HepG2 (cell line): ENCODE data around the gene TPPP3. TPM values are rescaled to one million over a fixed set of nuclear protein-coding genes. Genes with fewer than 3 reads are reported as not detected.

ENCODE experiments used
- HIVEP1 ChIP-seq: sonication (generic); formaldehyde crosslinking; IDR thresholded peaks from 2 replicates; pipeline ENCODE4 v1.4.0; 2020; ENCODE audit warnings: mild to moderate bottlenecking, missing genetic modification reagents
- HNRNPH1 ChIP-seq: fragments of 200-400 bp; formaldehyde crosslinking; optimal IDR thresholded peaks from 2 replicates; pipeline ENCODE3; 2017; ENCODE audit warnings: mild to moderate bottlenecking, low read depth, low read length
- KDM3A ChIP-seq: IDR thresholded peaks from 2 replicates; pipeline ENCODE4 v1.6.1; 2018; ENCODE audit warnings: low read depth, missing compliant biosample characterization
- KDM5B ChIP-seq: sonication (generic); formaldehyde crosslinking; IDR thresholded peaks from 2 replicates; pipeline ENCODE4 v1.4.0; 2020; ENCODE audit warnings: missing genetic modification reagents, mild to moderate bottlenecking, borderline replicate concordance
- KMT2B ChIP-seq: IDR thresholded peaks from 2 replicates; pipeline ENCODE4 v1.6.1; 2016; ENCODE audit warnings: missing genetic modification reagents, missing compliant biosample characterization
- MXD1 ChIP-seq: sonication (generic); formaldehyde crosslinking; IDR thresholded peaks from 2 replicates; pipeline ENCODE4 v1.4.0; 2020; ENCODE audit warnings: mild to moderate bottlenecking, missing genetic modification reagents
- PAF1 ChIP-seq: IDR thresholded peaks from 2 replicates; pipeline ENCODE4 v1.6.1; 2016; ENCODE audit warnings: missing genetic modification reagents, missing compliant biosample characterization
- RXRA ChIP-seq: sonication (generic); formaldehyde crosslinking; IDR thresholded peaks from 2 replicates; pipeline ENCODE4 v1.5.1; 2020; ENCODE audit warnings: missing genetic modification reagents
- SOX13 ChIP-seq, 3 experiments: fragments of 450-650 bp in 1 of 3; sonication (generic) in 1 of 3; formaldehyde crosslinking in 1 of 3; IDR thresholded peaks in 2 of 3; conservative IDR thresholded peaks in 1 of 3; 2 replicates each; pipeline versions ENCODE4 v1.5.0 to v1.6.1; 2016 to 2020; ENCODE audit warnings: antibody characterized with exemption in 1 of 3, mild to moderate bottlenecking in 1 of 3, missing compliant biosample characterization in 1 of 3, missing genetic modification reagents in 1 of 3, moderate library complexity in 1 of 3
- USF2 ChIP-seq, 2 experiments: sonication (generic) in 1 of 2; formaldehyde crosslinking in 1 of 2; IDR thresholded peaks; 2 replicates each; pipeline versions ENCODE4 v1.5.1 to v1.6.1; 2011 to 2020; ENCODE audit warnings: borderline replicate concordance in 1 of 2, low read depth in 1 of 2, low read length in 1 of 2, mild to moderate bottlenecking in 1 of 2, missing genetic modification reagents in 1 of 2, moderate library complexity in 1 of 2
- XRCC5 ChIP-seq: fragments of 200-400 bp; formaldehyde crosslinking; optimal IDR thresholded peaks from 2 replicates; pipeline ENCODE3; 2017; ENCODE audit warnings: mild to moderate bottlenecking, low read length
- ZBTB38 ChIP-seq: sonication (generic); formaldehyde crosslinking; IDR thresholded peaks from 2 replicates; pipeline ENCODE4 v1.5.1; 2020; ENCODE audit warnings: mild to moderate bottlenecking, missing genetic modification reagents
- ZNF577 ChIP-seq: sonication (generic); formaldehyde crosslinking; IDR thresholded peaks from 2 replicates; pipeline ENCODE4 v1.4.0; 2020; ENCODE audit warnings: mild to moderate bottlenecking, low read depth, missing genetic modification reagents, borderline replicate concordance
- ZNF674 ChIP-seq: sonication (generic); formaldehyde crosslinking; IDR thresholded peaks from 2 replicates; pipeline ENCODE4 v1.5.0; 2020; ENCODE audit warnings: low read depth, mild to moderate bottlenecking, missing genetic modification reagents
- polyA plus RNA-seq, 8 experiments: library from polyadenylated mRNA; depleted of rRNA in 3 of 8; stranded (reverse) in 7 of 8; unstranded in 1 of 8; fragments of >200 nt; fragmentation: Illumina TruSeq in 4 of 8; extraction: Trizol in 4 of 8; gene quantifications; 2 replicates each; pipeline versions ENCODE4 v1.2.1 to v1.2.3, GENCODE V29; 2011 to 2016; ENCODE audit warnings: low read depth in 4 of 8, missing spikeins in 1 of 8, mixed read lengths in 1 of 8; ENCODE audit not compliant: insufficient read depth in 1 of 8
- total RNA-seq, 5 experiments: library from RNA; depleted of rRNA; stranded (reverse); fragments of >200 nt; fragmentation: Illumina TruSeq; extraction: Trizol; gene quantifications; 2 replicates each; pipeline ENCODE4 v1.2.3, GENCODE V29; 2016; ENCODE audit warnings: low read depth in 1 of 5
- TF ChIP-seq, protein P1 (sequence below): sonication (generic); formaldehyde crosslinking; IDR thresholded peaks from 2 replicates; pipeline ENCODE4 v1.5.0; 2020; ENCODE audit warnings: missing genetic modification reagents, mild to moderate bottlenecking, borderline replicate concordance
- TF ChIP-seq, protein P2 (sequence below): sonication (generic); formaldehyde crosslinking; conservative IDR thresholded peaks from 2 replicates; pipeline ENCODE4 v1.8.0; 2022; ENCODE audit warnings: low read depth, missing genetic modification reagents
- TF ChIP-seq, protein P3 (sequence below): sonication (generic); formaldehyde crosslinking; IDR thresholded peaks from 2 replicates; pipeline ENCODE4 v1.5.0; 2020; ENCODE audit warnings: mild to moderate bottlenecking, missing genetic modification reagents

Gene TPPP3
- total and polyA plus RNA-seq, 2 of the 13 experiments (the other 11 are each of a cell fraction or from before 2014, with no cell fraction given), result 0.16 to 0.44 TPM

GRCh38 chr16:67430977-67431774, 37.9 kb upstream of the TPPP3 start, which contains the start of gene HSD11B2 (continued):
- no peak for TF ChIP-seq ZNF577 (CRISPR knock-in tag)
- TF ChIP-seq, protein P1, sequence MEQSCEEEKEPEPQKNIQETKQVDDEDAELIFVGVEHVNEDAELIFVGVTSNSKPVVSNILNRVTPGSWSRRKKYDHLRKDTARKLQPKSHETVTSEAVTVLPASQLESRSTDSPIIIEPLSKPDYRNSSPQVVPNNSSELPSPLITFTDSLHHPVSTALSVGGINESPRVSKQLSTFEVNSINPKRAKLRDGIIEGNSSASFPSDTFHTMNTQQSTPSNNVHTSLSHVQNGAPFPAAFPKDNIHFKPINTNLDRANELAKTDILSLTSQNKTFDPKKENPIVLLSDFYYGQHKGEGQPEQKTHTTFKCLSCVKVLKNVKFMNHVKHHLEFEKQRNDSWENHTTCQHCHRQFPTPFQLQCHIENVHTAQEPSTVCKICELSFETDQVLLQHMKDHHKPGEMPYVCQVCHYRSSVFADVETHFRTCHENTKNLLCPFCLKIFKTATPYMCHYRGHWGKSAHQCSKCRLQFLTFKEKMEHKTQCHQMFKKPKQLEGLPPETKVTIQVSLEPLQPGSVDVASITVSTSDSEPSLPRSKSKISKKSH (CRISPR knock-in tag), result no peak
- TF ChIP-seq, protein P2, sequence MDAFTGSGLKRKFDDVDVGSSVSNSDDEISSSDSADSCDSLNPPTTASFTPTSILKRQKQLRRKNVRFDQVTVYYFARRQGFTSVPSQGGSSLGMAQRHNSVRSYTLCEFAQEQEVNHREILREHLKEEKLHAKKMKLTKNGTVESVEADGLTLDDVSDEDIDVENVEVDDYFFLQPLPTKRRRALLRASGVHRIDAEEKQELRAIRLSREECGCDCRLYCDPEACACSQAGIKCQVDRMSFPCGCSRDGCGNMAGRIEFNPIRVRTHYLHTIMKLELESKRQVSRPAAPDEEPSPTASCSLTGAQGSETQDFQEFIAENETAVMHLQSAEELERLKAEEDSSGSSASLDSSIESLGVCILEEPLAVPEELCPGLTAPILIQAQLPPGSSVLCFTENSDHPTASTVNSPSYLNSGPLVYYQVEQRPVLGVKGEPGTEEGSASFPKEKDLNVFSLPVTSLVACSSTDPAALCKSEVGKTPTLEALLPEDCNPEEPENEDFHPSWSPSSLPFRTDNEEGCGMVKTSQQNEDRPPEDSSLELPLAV, result no peak
- TF ChIP-seq ZBTB38 (CRISPR knock-in tag), result 0 out of 2 replicates have a peak, but pooled peaks have one; percentile 13
- TF ChIP-seq XRCC5, result no peak
- TF ChIP-seq KMT2B (CRISPR knock-in tag), result no peak
- no peak for TF ChIP-seq ZNF674 (CRISPR knock-in tag)
- no peak for TF ChIP-seq KDM3A (CRISPR knock-in tag)
- TF ChIP-seq KDM5B (CRISPR knock-in tag), result no peak
- TF ChIP-seq RXRA (CRISPR knock-in tag), result no peak
- TF ChIP-seq USF2 (IDR thresholded peaks at IDR 0.05; ENCODE audit: low read depth, low read length), result no peak
- TF ChIP-seq USF2 (CRISPR knock-in tag; IDR thresholded peaks at IDR 0.05; ENCODE audit: borderline replicate concordance), result no peak
- no peak for TF ChIP-seq PAF1 (CRISPR knock-in tag)
- 0 out of 2 replicates have a peak, but pooled peaks have one; percentile 56 for TF ChIP-seq HIVEP1
- no peak for TF ChIP-seq MXD1
- TF ChIP-seq, protein P3, sequence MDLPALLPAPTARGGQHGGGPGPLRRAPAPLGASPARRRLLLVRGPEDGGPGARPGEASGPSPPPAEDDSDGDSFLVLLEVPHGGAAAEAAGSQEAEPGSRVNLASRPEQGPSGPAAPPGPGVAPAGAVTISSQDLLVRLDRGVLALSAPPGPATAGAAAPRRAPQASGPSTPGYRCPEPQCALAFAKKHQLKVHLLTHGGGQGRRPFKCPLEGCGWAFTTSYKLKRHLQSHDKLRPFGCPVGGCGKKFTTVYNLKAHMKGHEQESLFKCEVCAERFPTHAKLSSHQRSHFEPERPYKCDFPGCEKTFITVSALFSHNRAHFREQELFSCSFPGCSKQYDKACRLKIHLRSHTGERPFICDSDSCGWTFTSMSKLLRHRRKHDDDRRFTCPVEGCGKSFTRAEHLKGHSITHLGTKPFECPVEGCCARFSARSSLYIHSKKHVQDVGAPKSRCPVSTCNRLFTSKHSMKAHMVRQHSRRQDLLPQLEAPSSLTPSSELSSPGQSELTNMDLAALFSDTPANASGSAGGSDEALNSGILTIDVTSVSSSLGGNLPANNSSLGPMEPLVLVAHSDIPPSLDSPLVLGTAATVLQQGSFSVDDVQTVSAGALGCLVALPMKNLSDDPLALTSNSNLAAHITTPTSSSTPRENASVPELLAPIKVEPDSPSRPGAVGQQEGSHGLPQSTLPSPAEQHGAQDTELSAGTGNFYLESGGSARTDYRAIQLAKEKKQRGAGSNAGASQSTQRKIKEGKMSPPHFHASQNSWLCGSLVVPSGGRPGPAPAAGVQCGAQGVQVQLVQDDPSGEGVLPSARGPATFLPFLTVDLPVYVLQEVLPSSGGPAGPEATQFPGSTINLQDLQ (CRISPR knock-in tag), result 0 out of 2 replicates have a peak, but pooled peaks have one; percentile 52
- no peak for TF ChIP-seq HNRNPH1
- no peak; the same call in 1 of the 2 replicates for TF ChIP-seq SOX13 (IDR thresholded peaks at IDR 0.05)
- TF ChIP-seq SOX13 (CRISPR knock-in tag; conservative IDR thresholded peaks at IDR 0.05 in 1 of 2, IDR thresholded peaks at IDR 0.05 in 1 of 2), result no peak
